Measurements from ENCODE around the gene SLC2A13.
"Not testable (repeated sequence)": the region's sequence is repeated elsewhere in the genome, so short reads cannot be mapped to it uniquely, and the experiment has no call there.

Gene SLC2A13

DNA sequence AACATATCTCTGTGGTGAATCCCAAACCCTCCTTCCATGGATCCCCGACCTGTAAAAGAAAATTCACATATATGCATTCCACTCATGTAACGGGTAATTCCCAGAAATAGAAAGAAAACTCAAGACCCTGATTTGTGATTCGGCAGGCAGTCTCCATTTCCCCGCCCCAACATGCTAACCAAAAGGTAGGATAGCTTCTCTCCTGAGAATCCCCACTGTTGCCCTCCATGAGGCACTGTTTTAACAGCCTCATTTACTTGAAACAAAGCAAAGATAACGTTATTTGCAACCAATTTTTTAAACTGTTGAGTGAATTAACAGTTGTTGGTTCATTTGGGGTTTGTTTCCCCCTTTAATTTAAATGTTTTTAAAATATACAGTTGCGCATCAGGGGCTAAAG lies 774 bp upstream of the SLC2A13 start:
- no peak for DNase-seq (ENCODE audit: low read depth, low spot score)
- H3K27ac ChIP-seq: no peak overlapping the region

DNA sequence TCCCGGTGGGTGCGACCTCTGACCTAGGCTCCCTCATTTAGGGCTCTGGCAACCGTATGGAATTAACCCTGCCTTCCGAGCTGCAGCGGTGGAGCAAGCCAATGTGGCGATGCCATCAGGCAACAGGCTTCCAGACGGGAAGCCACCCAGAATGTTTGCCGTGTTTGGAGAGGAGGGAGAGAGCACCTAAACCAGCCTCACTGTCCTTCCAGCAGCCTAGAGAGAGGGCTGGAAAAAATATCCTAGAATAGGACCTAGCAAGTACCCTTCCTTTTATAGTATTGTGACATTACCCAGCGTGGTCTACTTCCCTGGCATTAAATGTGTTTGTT lies 287 bp upstream of the SLC2A13 start:
- DNase-seq (ENCODE audit: low read depth, low spot score): no peak
- H3K27ac ChIP-seq: no peak overlapping the region

DNA sequence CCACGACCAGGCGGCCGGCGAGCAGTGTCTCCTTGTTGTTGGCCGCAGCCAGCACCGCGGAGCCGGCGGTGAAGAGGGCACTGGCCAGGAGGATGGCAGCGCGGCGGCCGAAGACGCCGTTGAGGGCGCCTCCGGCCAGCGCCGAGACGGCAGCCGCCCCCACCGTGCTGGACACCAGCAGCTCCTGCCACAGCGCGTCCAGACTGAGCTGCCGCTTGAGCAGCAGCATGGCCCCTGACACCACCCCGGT lies 691 bp downstream of the SLC2A13 start:
- no peak for DNase-seq (ENCODE audit: low read depth, low spot score)
- H3K27ac ChIP-seq: no peak overlapping the region

DNA sequence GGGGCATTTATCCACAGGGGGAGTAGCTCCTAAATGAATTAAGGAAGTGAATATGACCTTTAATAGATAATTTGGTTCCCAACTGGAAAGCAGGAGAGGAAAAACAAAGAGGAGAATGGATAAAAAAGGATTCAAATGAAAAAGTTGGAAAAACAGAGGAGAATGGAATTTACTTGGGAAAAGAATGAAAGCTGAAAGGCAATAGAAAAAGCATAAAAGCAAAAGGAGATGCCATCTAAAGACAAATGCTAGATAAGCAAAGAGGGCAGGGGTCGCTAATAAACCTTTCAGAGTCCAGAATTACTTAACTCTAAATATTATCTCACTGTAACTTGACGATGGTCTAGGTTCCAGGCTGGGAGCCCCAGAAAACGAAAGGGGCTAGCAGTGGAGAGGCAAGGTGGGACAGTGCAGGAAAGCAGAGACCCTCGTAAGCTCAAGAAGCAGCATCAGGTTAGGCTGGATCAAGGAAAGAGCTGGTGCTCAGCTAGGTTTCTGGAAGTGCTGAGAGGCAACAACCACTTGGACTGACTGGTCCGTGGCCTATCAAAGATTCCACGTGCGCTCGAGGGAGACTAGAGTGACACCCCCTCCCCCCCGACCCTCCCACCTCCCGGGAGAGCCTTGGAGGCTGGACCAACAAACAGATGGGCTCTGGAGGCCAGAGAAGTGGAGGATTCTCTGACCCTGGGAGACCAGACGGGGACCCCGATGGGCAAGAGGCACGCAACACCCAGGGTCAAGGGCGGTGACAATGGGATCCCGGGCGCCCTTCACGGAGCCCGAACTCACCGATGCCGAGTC lies 1.2 kb downstream of the SLC2A13 start:
- no peak for DNase-seq (ENCODE audit: low read depth, low spot score)
- no peak overlapping the region for H3K27ac ChIP-seq

DNA sequence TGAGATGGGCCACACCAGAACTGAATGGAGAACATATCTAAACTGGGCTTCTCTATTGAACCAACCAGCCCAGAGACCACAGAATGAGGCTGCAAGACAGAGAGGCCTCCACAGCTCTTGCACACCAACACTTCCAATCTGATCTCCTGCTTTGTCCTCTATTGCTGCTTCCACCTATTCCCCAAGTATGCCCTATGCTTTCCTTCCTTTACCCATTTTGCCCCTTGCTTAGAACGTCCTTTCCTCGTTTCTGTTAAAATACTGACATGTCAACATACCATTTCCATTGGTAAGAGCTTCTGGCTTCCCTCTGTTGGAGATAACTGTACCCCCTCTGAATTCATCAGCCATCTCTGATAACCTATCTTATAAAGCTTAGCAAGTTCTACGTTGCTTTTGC lies 2.8 kb downstream of the SLC2A13 start:
- DNase-seq (ENCODE audit: low read depth, low spot score): no peak
- no peak overlapping the region for H3K27ac ChIP-seq

DNA sequence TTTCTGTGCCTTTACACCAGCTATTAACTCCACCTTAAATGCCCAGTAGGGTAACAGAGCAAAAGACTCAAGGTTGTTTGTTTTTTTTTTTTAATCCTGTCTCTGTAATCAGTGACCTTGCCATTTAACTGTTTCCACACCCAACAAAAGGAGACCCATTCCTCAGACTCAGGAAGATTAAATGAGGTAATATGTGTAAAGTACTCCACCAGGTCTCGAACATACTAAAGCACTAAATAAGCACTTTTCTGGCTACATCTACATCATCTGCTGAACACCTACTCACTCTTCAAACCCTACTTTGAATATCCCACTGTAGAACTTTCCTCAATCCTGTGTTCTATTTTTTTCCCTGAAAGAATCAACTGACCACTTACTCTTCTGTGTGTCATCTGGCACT lies 4.1 kb downstream of the SLC2A13 start:
- no peak overlapping the region for H3K27ac ChIP-seq
- DNase-seq (ENCODE audit: low read depth, low spot score): no peak

DNA sequence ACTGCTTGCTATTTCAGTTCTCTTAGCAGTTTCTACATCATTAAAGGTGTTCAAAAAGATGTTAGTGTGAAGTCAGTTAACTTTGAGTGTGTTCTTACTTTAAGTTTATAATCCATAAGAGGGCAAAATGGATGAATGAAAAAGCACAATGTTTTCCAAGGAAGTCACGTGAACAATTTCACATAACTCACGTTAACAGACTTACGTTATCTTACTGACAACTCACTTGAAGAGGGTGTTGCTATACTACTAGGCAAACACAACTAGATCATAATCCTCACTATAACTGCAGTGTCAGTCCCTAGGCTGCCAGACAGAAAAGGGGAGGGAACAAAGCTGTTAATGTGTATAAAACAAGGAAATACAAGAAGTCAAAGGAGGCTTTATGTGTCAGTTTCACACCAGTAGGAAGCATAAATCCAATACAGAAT lies 6.4 kb downstream of the SLC2A13 start:
- DNase-seq (ENCODE audit: low read depth, low spot score): no peak

DNA sequence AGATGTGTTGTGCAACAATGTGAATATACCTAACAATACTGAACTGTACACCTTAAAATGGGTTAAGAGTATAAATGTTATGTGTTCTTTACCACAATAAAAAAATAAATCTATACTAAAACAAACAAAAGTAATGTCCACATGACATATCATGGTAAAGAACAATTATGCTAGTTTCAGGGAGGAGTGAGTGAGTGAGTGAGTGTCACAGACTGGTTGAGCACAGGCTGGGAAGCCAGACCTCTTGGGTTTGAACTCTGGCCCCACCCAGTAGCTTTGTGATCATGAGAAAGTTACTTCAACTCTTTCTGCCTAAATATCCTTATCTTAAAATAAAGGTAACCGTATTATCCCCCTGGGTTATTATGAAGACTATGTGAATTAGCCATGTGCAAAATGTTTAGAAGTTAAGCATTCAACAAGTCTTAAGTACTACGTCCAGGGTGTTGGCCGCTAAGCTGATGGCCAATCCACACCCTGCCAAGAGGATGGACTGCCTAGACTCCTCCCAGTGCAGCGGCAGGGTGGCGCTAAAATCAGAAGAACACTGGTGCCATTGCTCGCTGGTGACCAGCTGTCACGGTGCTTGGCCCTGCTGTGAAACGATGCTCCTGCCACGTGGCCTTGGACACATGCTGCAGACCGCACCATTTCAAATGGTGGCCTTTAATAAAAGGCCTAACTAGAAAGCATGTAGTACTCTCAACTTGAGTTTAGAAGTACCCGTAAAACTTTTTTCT lies 7.3 kb downstream of the SLC2A13 start:
- no peak for DNase-seq (ENCODE audit: low read depth, low spot score)
- H3K27ac ChIP-seq: no peak overlapping the region

More for the DNA sequence above, 6.4 kb downstream of the SLC2A13 start:
- no peak overlapping the region for H3K27ac ChIP-seq

DNA sequence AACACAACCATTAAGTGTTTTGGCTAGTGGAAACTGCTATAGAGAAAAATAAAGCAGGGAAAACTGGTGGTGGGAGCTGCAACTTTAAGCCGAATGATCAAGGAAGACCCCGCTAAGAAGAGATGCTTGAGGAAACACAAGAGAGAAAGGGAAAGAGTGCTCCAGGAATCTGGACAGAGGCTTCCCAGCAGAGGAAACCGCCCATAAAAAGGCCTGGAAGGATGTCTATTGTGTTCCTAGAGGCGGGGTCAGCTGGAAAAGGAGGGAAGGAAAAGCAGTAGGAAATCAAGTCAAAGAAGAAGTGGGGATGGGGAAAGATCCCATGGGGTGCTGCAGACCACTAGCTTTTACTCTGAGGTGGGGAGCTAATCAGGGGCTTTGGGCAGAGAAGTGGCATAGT lies 12.4 kb downstream of the SLC2A13 start:
- DNase-seq (ENCODE audit: low read depth, low spot score): no peak
- H3K27ac ChIP-seq: no peak overlapping the region

DNA sequence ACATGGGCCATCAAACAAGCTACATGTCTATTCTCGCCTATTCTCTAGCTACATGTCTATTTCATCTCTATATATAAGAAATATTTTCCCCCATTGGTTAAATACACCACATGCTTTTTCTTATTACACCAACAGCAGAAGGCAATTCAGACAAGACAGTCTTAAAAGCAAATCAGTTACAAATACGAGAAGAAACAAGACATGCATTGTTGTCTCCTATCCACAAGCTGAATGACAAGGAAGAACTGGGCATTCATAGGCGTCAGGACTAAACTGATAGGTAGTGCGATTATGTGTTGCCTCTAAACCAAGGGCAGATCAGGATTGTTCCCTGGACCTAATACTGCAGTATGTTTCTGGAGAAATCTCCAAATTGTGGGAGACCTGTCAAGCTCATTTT lies 19.4 kb downstream of the SLC2A13 start:
- H3K27ac ChIP-seq: no peak overlapping the region
- no peak for DNase-seq (ENCODE audit: low read depth, low spot score)

DNA sequence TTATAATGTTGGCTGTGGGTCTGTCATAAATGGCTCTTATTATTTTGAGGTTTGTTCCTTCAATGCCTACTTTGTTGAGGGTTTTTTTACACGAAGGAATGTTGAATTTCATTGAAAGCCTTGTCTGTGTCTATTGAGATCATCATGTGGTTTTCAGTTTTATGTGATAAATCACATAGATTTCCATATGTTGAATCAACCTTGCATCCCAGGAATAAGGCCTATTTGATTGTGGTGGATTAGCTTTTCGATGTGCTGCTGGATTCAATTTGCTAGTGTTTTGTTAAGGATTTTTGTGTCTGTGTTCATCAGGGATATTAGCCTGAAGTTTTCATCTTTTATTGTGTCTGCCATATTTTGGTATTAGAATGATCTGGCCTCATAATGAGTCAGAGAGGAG lies 27.6 kb downstream of the SLC2A13 start:
- no peak overlapping the region for H3K27ac ChIP-seq
- DNase-seq (ENCODE audit: low read depth, low spot score): no peak

DNA sequence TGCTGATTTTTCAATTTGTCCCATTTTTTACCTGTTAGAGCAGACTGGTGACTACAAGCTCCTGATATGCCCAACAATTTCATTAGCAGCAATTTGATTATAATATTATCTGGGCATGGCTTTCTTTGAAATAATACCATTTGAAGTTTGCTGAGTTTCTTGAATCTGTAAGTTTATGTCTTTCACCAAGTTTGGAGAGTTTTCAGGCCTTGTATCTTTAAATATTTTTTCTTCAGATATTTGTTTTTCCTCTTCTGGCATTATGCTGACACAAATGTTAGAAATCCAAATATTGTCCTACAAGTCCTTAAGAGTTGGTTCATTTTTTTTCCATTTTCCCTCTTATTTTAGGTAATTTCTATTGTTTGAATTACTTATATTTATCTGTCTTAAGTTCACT lies 30.4 kb downstream of the SLC2A13 start:
- no peak for DNase-seq (ENCODE audit: low read depth, low spot score)
- H3K27ac ChIP-seq: no peak overlapping the region

DNA sequence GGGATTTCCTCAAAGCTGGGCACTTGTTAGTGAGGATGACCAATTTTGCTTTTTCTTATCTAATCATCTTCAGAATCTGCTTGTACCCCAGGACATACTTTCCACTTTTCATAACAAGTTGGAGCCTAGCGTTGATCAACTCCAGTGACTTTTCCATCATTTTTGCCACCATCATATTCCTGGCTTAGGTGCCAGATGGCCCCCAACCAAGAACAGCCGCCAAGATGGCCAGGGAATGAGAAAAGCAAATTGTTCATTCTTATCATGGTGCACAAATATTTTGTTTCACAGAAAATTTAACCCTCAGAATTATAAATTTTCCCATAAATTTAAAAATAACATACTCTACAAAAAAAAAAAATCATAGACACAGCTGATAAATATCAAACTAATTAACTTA lies 37.5 kb downstream of the SLC2A13 start:
- no peak overlapping the region for H3K27ac ChIP-seq
- no peak for DNase-seq (ENCODE audit: low read depth, low spot score)

DNA sequence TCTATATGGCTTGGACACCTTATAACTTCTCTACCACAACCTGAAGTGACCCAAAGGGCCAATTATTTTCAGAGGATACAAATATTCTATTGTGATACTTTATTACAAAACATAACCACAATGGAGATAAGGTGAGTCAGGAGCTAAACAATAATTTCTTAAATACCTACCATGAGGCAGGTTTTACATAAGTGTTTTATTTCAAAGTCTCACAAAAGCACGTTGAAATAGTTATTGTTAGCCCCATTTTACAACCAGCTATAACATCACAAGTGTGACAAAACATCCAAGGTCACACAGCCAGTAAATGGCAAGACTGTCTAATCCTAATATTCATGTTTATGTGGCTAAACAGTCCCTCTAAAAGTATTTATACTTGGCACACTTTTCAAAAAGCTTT lies 40.2 kb downstream of the SLC2A13 start:
- DNase-seq (ENCODE audit: low read depth, low spot score): no peak
- no peak overlapping the region for H3K27ac ChIP-seq

DNA sequence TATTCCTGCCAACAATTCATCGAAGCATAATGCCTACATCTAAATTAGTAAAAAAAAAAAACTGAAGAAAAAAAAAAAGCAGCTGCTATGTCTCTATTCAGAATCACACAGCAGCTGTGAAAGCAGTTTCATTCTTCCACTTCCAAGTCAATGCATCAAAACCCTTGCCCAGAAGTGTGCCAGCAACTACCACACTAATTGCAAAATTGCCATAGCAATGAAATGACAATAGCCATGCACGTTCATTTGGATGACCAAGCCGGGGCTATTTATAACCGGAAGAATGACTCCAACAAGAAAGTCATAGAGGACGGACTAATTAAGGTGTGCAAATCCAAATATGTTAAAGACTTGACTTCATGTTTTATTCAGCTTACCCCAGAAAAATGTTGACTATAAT lies 42.5 kb downstream of the SLC2A13 start:
- no peak for DNase-seq (ENCODE audit: low read depth, low spot score)
- no peak overlapping the region for H3K27ac ChIP-seq

DNA sequence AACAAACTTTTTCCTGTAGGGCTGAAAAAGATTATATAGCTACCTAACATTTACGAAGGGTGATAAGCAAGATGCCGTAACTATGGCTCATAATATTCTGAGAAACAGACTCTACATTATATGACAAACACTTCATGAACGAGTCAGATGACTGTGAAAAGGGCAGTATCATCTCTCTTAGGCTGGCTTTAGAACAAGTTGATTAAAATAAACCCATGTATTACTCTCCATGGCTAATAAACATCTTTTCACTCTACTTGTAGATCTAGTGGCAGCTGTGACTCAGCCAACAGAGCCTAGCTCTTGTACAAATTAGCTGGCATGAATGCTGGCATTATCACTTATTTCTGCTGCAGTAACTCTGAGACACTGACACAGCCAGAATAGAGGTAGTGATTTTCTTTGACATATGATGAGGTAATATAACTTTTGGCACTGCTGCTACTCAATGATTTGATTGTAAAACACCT lies 47.1 kb downstream of the SLC2A13 start:
- no peak for DNase-seq (ENCODE audit: low read depth, low spot score)
- no peak overlapping the region for H3K27ac ChIP-seq

DNA sequence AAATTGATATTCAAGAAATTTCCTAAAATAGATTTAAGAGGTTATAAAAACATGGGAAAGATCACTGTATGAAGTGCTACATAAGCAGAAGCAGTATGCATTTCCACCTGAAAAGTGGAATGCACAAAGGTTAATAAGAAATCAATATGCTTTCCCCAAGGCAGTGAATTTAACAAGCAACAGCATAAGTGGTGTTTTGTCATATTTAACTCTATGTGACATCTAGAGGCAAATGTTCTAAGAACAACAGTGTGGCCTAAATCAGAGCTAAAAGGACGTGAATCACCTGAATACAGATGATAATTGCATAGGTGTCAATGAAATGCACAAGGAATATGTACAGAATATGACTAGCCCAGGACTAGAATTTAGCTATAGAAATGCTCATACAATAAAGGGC lies 49.5 kb downstream of the SLC2A13 start:
- no peak for DNase-seq (ENCODE audit: low read depth, low spot score)

DNA sequence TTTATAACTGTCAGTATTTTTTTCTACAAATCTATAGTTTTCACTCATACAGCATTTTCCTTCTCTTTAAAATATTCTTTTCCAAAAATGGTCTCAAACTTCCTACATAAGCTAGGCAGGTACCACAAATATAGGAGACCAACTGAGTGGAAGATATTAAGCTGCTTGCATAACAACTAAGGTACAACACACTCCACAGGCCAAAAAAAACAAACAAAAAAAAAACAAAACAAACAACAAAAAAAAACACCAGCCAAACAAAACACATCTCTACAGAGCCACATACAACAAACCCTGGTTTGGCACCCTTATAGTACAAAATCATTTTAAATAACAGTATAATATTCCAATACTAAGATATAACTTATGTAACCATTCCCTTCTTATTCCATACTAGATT lies 50.1 kb downstream of the SLC2A13 start:
- H3K27ac ChIP-seq: no peak overlapping the region
- no peak for DNase-seq (ENCODE audit: low read depth, low spot score)

More for the DNA sequence above, 49.5 kb downstream of the SLC2A13 start:
- no peak overlapping the region for H3K27ac ChIP-seq

DNA sequence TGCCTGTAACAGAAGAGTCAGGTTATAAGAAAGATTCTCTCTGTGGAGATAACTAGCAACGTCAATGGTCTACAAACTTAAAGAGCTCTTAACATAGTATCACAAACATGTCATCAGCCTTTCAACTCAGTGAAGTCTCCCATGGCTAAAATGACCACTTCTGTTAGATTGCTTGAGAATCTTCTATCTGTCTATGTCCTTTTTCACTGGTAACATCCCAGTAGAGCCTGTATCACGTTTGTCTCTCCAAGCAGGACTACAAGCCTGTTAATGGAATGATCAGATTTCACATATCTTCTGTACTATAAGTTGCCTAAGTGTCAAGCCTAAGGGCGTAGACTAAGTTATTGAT lies 50.7 kb downstream of the SLC2A13 start:
- no peak overlapping the region for H3K27ac ChIP-seq
- DNase-seq (ENCODE audit: low read depth, low spot score): no peak

DNA sequence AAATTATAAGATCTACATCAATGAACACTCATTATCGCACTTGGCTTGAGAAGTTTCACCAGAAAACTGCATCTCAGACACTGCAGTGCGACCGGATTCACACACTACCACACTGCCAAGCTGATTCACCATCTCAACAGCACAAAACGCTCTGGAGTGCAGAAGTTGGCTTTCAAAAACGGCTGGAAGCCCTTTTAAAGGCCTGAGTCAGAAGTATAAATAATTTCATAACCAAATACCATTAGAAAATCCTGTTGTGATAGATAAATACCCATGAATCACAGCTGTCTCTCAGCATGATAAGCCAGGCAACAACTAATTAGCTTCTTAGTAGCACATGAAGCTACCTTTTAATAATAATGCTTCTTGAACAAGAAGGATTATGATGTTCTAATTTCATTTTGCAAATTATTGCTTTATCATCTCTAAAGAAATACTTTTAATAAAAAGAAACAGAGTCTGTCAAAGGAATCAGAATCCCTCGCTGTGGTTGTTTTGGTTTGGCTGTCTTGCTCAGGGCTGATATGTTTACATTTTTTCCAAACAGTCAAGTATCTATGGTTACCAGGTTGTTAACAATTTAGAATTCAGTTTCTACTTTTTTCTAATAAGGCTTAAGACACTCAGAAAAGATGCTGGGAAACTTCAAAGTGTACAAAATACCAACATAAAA lies 51.2 kb downstream of the SLC2A13 start:
- peak; percentile 18 for DNase-seq (ENCODE audit: low read depth, low spot score)
- no peak overlapping the region for H3K27ac ChIP-seq

DNA sequence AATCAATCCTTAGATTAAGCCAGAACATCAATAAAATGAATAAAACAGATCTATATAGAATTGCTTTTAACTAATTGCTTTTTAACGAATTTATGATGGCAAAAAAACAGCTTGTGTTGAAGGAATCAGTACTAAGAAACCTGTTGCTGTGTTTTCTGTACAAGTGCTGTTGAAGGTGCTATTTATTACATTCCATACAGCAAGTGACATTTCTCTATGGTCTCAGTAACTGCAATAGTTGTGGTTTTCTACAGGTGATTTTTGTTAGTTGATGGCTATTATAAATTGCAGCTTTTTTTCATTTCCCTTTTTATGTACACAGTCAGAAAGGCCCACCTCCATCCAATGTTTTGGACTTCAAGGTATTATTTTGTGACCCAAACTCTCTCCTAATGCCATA lies 56.6 kb downstream of the SLC2A13 start:
- no peak for DNase-seq (ENCODE audit: low read depth, low spot score)
- no peak overlapping the region for H3K27ac ChIP-seq

DNA sequence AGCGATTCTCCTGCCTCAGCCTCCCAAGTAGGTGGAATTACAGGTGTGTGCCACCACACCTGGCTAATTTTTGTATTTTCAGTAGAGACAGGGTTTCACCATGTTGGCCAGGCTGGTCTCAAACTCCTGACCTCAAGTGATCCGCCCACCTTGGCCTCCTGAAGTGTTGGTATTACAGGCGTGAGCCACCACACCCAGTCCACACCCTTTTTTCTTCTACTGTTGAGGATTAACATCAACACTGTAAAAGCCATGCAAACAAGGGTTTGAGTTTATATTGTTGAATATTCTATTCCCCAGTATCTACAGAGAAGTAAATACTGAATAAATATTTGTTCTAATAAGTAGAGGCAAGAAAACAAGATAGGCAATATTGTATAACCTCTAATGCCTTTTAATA lies 58.9 kb downstream of the SLC2A13 start:
- H3K27ac ChIP-seq; DNase-seq (ENCODE audit: low read depth, low spot score): not testable (repeated sequence)

Data from epithelial cell of prostate (primary cell).